HK-2 (cell line): ENCODE data around the gene TARBP1.
"Not testable (repeated sequence)": the region's sequence is repeated elsewhere in the genome, so short reads cannot be mapped to it uniquely, and the experiment has no call there.

ENCODE experiments used
- DNase-seq: peaks from one replicate; pipeline ENCODE4 v3.0.0-alpha.2; 2018; ENCODE audit not compliant: unreplicated experiment

TARBP1 gene

DNA sequence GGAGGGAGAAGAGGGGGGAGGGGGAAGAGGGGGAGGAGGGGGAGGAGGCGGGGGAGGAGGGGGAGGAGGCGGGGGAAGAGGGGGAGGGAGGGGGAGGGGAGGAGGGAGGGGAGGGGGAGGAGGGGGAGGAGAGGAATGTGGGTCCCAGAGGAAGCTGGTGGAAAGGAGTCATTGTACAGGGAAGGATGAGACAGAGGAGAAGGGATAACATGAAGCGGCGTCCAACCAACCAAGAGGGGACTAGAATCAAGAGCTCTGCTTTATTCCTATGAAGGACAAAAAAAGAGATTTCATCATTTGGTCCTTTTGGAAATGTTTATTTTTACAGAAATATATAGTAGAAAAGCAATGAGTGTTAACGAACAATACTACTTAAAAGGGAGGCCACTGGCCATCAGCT, 81.2 kb downstream of the TARBP1 start:
- DNase-seq = no peak

DNA sequence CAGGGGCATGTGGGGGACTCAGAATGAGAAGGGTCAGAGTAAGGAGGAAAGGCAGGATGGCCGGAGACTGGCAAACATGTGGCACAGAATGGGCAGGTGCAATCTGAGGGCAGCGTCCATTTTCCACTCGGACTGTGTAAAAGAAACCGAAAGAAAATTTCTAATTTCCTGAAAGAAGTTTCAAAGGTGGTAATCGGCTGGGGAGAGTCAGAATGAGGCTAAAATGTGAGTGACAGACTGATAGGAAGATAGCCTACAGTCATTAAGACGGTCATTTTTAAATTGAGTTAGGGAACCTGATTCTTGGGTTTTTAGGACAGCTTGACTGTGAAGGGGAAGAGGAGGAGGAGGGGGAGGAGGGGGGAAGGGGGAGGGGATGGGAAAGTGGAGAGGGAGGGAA, 82.1 kb downstream of the TARBP1 start:
- DNase-seq = no peak

DNA sequence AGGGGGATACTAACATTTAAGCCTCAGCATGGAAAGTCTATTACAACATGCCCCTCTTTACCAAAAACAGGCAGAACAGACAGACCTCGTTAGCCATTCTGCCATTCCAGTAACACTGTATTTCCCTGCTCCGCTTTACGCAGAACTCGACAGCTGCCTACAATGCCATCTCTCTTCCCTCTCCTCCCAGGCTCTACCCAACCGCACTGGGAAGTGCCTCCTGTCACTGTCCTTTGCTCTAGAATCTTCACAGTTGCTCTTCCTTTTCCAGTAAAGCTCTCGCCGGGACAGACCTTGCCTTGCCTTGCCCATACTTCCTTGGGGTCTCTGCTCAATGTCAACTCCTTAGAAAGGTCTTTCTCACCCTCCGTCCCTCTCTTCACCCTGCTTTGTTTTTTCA, 82.9 kb downstream of the TARBP1 start:
- no peak for DNase-seq

DNA sequence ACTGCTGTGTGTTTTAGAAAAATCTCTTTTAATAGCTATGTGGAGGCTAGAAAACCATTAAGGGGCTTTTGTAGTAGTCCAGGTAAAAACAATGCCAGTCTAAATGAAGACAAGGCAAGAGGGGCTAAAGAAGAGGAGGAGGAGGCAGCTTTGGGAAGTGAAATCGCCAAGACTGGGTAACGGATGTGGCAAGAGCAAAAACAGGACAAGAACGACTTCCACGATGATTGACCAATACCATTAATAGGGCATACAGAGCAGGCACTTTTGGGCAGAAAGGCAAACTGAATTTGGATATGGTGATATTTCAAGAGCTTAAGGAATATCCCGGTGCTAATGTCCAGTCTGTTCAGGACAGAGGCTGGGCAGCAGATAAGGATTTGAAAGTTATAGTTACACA, 83.7 kb downstream of the TARBP1 start:
- no peak for DNase-seq

DNA sequence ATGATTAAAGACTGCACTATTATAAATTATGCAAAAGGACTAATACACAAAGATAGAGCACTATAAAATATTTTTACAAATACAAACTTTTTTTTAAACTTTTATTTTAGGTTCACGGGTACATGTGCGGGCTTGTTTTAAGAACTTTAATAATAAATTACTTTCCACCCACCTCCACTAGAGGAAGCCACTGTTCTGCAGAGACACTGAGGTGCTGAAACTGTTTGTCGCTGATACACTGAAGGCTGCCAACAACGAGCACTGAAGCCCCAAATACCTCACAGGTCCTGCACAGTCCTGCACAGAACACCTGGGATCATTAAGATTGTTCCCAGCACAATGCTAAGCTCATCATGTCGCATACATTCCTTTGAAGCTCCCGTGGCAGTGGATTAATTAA, 85.8 kb downstream of the TARBP1 start:
- DNase-seq = no peak

DNA sequence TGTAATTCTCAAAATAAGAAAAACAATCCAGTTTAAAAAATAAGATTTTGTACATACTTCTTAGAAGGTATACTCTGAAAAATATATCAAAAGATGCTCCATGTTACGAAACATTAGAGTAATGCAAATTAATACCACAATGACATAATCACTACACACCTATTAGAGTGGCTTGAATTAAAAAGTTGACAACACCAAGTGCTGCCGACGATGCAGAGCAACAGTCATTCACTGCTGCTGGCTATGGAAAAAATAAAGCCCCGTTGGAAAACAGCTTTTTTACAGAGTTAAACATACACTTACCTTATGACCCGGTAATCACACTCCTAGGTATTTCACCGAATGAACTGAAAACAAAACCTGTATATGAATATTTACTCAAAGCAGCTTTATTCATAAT, 90.9 kb downstream of the TARBP1 start:
- DNase-seq = no peak

DNA sequence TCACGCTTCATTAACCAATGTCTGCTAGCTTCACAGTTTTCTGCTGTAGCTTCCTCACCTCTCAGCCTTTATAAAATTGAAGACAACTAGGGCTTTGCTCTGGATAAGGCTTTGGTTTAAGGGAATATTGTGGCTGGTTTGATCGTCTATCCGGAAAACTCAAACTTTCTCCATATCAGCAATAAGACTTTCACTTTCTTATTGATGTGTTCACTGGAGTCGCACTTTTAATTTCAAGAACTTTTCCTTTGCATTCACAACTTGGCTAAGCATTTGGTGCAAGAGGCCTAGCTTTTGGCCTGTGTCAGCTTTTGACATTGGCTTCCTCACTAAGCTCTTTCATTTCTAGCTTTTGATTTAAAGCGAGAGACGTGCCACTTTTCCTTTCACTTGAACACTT, 92.9 kb downstream of the TARBP1 start:
- DNase-seq = no peak

DNA sequence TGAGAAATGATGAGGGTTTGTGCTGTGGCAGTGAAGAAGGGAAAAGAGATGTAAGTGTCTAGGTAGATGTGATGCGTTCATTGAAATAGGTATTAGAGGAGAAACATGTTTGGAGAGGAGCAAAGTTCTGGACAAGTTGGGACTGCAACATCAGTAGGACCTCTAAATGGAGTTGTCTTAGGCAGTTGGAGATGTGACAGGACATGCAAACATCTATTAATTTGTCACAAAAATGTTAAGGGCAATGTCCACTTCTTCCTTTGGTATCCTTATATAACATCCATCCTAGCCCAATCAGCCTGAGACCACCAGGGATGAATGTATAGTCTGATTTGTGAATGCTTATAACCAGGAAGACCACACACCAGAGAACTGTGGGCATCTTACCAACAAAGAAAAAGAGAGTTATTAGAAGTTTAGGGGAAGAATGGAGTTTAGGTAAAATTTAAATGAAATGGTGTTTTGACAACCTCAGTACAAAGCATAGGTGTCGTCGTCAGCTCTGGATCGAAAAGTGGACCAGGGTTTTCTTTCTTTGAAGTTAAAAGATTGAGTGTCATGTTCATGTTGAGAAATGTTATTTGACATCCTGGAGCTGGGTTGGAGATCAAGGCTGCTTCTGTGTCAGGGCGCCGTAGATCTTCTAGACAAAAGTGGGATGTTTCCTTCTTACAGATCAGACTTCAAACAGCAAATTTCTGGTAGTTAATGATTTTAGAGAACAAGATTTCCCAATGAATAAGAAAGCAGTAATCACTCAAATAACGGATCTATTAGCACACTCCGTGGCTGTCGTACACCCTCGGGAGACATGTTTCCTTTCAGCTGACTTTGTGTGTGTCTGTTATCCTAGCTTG, 97.1 kb downstream of the TARBP1 start:
- no peak for DNase-seq

DNA sequence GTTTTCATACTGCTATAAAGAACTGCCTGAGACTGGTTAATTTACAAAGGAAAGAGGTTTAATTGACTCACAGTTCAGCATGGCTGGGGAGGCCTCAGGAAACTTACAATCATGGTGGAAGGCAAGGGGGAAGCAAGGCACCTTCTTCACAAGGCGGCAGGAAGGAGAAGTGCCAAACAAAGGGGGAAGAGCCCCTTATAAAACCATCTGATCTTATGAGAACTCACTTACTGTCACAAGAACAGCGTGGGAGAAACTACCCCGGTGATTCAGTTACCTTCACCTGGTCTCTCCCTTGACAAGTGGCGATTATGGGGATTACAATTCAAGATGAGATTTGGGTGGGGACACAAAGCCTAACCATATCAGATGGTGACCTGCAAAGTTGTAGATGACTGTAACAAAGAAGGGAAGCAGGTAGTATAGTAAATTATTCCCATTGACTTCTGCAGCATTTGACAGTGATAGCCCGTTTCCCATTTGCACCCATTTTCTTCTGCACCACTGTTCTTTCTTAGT, 99.3 kb downstream of the TARBP1 start:
- DNase-seq = not testable (repeated sequence)

DNA sequence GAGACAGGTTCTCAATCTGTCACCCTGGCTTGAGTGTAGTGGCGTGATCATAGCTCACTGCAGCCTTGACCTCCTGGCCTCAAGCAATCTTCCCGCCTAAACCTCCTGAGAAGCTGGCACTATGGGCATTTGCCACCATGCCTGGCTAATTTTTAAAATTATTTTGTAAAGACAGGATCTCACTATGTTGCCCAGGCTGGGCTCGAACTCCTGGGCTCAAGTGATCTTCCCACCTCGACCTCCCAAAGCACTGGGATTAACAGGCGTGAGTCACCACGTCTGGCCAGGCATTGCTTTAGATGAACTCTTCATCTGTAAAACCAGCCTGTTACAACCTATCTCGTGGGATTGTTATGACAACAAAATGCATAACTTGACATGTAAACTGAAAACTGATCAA, 103.3 kb downstream of the TARBP1 start:
- no peak for DNase-seq

DNA sequence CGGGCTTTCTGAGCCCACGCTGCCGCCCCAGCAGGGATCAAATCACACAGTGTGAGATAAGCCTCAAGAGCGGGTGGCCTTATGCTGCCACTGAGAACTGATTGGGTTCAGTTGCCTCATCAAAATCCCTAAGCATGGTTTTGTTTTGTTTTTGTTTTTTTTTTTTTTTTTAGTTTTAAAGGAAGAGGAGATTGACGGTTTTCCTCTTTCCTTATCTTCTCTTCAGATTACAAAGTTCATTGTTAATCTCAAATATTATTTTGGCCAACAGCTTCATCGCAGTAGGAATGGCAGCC, 105.1 kb downstream of the TARBP1 start:
- DNase-seq = no peak

DNA sequence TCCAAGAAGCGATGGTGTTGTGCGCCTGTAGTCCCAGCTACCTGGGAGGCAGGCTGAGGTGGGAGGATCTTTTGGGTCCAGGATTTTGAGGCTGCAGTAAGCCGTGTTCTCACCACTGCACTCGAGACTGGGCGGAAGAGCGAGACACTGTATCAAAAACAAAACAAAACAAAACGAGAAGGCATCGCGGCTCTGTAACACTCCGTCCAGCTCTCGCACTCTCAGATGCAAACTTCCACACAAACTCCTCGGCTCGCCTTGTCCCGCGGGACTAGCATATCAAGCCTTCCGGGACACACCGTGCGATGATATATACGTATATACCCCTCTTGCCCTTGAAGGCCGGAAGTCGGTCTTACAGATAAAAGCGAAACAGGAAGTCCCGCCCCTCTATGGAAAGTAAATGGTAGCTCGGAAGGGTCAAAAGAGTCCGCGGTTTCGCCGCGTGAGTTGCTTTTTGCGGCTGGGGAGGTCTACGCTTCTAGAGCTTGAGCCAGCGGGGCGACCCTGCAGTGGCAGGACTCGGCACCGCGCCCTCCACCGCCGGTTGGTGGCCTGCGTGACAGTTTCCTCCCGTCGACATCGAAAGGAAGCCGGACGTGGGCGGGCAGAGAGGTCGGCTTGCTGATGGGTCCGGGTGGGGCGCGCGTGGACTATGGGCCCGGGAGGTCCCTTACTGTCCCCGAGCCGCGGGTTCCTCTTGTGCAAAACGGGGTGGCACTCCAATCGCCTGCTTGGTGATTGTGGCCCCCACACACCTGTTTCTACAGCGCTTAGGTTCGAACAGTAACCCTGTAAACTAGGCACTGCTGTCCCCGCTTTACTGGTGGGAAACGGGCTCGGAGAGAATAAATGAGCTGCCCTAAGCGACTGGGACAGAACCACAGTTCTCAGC, 105.7 kb downstream of the TARBP1 start, which contains the start of gene COA6:
Gene COA6, plus strand, starts transcription at position 393 of the 895 bp plus-strand sequence. Its CDS starts 11 bp downstream, at position 404.
- peak; percentile 94 for DNase-seq

DNA sequence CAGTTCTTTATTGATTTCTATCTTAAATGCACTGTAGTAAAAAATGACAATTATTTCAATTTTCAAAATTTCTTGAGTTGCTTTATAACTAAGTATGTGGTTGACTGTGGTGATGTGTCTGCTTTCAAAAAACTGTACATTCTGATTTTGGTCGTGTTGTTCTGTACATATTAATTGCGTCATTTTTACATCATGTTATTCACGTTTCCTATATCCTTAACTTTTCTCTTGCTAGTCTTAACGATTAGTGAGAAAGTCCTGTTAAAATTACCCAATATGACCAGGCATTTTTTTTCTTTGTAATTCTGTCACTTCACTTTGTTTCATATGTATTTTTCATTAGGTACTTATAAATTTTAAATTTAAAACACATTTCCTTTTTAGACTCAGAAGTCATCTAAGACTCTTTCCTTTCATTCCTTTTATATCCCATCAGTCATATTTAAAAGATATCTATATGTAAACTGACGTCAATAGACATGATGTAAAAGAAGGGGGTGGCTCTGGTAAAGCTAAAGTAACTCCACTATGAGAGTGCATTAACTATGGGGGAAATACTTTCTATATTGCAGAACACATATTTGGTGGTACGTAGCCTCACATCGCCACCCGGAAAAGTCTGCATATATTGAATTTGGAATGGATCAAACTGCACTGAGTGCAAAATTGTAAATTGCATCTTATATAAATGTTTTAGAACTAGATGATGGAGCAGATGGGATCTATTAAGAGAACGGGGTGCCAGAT, 106.8 kb downstream of the TARBP1 start:
- DNase-seq = no peak

DNA sequence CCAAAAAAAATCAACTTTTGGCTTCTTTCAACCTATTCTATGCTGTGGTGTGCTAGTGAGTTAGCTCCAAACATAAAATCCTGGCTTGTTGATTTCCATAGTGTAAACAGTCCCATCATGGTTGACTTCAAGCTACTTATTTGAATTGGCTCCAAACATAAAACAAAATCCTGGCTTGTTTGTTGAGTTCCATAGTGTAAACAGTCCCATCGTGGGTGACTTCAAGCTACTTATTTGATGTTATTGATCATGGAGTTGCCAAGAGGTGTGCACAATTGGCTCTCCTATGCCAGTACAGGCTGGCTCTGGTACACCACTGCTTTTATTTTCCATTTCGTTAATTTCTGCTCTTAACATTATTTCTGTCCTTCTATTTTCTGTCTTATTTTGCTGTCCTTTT, 107.6 kb downstream of the TARBP1 start:
- no peak for DNase-seq

DNA sequence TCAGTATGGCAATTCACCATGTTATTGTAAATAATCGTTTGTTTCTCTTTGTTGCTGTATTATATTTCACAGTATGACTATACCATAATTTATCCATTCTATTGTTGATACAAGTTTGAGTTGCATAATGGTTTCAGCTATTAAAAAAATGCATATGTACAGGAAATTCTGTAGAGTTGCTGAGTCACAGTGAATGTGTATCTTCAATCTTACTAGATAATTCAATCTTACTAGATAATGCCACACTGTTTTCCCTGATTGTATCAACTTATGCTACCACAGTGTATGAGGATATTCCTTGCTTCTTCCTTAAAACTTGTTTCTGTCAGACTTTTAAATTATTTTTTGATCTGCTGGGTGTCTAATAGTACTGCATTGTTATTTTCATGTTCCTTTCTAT, 109.2 kb downstream of the TARBP1 start:
- DNase-seq = no peak

DNA sequence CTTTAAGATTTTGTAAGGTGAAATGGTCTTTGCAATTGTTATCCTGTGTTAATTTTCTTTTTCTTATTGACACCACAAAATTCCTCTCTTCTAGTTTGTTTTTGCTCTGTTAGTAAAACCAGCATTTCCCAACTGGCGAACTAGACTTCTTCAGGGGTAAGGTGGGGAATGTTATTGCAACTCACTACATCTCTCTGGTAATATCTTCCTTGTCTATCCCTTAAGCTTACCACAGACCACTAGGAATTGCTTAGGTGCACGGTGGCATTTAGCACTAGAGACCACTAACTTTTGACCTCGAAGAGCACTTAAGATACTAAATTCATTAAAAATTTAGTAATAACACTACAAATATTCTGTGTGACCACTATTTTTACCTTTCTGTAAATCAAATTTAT, 109.9 kb downstream of the TARBP1 start:
- DNase-seq = no peak

DNA sequence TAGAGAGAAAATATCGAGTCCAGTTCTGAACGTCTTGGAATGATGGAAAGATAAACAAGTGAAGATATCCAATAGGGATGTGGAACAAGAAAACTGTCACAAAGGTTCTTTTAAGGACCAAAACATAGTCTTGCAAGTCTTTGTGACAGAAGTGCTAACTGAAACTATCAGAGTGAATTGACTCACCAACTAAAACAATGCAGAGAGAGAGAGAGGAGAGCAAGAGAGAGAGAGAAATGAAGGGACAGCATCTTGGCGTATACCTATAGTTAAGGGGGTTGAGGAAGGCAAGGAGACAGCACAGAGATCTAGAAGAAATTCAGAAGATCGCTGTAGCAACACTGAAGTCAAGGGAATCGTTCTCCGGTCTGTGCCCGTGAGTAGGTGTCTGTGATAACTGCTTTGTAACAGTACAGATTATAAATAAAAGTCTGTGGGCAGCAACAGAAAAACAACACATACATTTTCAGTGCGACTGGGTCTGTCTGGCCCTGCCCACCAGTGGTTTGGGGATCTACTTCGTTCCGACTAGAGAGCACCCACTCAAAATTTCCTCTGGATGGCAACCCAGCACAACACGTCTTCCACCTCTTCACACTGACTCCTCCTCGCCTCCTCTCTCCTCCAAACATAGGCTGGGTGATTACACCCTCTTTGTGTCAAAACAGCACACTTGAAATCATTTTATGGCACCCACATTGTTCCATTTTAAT, 110.5 kb downstream of the TARBP1 start:
- DNase-seq = no peak

DNA sequence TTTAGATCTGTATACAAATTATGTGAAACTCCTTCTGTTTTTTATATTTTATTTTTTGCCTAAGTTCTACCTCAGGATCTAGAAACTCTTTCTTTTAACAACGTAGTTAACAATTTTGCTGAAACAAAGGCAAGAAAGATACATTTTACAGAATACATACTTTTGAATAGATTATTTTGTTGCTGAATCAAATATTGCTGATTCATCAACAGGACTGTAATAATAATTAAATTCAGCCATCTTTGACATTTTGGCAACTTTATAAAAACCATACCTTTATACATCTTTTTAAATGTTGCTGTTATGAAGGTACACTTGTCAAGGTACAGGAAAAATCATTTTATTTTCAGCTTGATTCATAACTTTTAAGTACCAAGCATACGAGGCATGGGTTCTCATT, 116.4 kb downstream of the TARBP1 start:
- DNase-seq = no peak

DNA sequence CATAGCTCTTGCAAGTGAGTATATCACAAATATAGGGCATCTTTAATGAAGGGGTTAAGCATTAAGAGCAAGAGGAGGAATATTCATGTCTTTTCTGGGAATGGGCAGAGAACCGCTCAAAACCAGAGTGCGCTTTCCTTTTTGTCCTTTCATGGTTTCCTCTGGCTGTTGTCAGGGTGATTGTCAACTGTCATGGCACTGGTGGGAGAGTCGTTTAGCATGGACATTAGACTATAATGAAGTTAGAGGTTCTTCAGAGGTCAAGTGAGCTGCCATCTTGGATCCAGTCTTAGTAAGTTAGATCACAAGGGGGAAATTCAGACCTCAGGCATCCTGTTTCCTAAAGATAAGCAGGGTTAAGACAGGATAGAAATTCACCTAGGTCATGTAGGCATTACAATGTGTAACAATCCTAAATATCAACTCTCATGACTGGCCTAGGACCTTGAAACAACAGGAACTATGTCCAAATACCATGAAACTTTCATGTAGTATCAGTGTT, 117.8 kb downstream of the TARBP1 start:
- DNase-seq = no peak

DNA sequence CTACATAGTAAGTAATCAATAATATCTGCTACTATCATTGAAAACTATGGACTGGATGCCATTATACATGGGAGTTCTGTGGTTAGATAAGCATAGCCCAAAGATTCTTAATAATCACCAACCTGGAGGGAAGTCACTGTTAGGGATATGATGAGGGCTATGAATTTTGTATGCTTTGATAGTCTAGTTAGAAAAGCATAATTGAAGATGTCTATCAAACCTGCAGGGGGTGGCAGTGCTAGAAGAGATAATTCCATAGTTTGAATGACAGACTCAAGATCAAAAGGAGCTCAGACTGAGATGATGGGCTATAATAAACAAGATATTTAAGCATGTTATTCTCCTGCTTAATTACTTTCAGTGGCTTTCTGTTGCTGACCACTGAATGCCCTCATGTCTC, 121.1 kb downstream of the TARBP1 start:
- no peak for DNase-seq

DNA sequence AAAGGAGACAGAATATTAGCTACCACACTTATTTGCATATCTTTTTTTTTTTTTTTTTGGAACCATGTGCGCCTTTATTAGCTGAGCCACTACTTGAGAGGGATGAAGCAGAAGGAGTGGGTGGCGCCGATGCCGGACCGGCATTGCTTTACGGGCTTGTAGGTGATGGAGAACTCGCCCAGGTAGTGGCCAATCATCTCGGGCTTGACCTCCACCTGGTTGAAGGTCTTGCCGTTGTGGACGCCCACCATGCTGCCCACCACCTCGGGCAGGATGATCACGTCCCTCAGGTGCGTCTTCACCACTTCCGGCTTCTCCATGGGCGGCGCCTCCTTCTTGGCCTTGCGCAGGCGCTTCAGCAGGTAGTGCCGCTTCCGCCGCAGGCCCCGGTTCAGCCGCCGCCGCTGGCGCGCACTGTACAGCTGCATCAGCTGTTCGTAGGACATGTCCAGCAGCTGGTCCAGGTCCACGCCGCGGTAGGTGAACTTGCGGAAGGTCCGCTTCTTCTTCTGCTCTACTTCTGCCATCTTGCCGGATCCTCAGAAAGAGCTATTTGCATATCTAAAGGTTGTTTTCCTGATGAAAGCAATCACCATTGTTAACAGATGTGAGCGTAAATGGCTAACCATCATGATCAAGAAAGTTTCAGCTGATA, 122.2 kb downstream of the TARBP1 start:
- DNase-seq = peak; percentile 90
